Muscle layer of colon (tissue), 2 donors: Measurements from ENCODE around the gene SLC12A6.

Experiments used
- H3K27ac ChIP-seq: one replicate; pipeline ENCODE4 v1.7.0; 2013; ENCODE audit warnings: low read depth, mild to moderate bottlenecking, low read length, moderate library complexity
- H3K27me3 ChIP-seq, 2 donors: one replicate each; pipeline ENCODE4 v1.7.0; 2013; ENCODE audit warnings: low read length in 2 of 2, mild to moderate bottlenecking in 2 of 2; ENCODE audit not compliant: insufficient read depth in 2 of 2, control insufficient read depth in 1 of 2
- H3K36me3 ChIP-seq: one replicate; pipeline ENCODE4 v1.7.0; 2013; ENCODE audit warnings: mild to moderate bottlenecking, low read length; ENCODE audit not compliant: insufficient read depth
- H3K4me1 ChIP-seq: one replicate; pipeline ENCODE4 v1.7.0; 2013; ENCODE audit warnings: mild to moderate bottlenecking, low read length; ENCODE audit not compliant: insufficient read depth
- H3K4me3 ChIP-seq, 2 donors: one replicate each; pipeline ENCODE4 v1.7.0; 2013; ENCODE audit warnings: low read length in 2 of 2, low read depth in 1 of 2, mild to moderate bottlenecking in 1 of 2, moderate library complexity in 1 of 2
- H3K9ac ChIP-seq: one replicate; pipeline ENCODE4 v1.7.0; 2013; ENCODE audit warnings: low read length
- H3K9me3 ChIP-seq: one replicate; pipeline ENCODE4 v1.7.0; 2013; ENCODE audit warnings: mild to moderate bottlenecking, low read length
- donor health status: abdominal sarcoma.
- donor health status: Adenocarcinoma of cecum.

The SLC12A6 gene

GRCh38 chr15:34282384-34282783, 55.2 kb downstream of the SLC12A6 start:
- Histone ChIP-seq H3K36me3 (no peaks in the 10 kb centered on the region), H3K27ac (no peak overlapping the region), H3K9ac (no peak overlapping the region), H3K4me3 (no peak overlapping the region), H3K27me3 (no peaks in the 10 kb centered on the region), H3K9me3 (no peaks in the 10 kb centered on the region), H3K4me1 (no peaks in the 10 kb centered on the region)

DNA sequence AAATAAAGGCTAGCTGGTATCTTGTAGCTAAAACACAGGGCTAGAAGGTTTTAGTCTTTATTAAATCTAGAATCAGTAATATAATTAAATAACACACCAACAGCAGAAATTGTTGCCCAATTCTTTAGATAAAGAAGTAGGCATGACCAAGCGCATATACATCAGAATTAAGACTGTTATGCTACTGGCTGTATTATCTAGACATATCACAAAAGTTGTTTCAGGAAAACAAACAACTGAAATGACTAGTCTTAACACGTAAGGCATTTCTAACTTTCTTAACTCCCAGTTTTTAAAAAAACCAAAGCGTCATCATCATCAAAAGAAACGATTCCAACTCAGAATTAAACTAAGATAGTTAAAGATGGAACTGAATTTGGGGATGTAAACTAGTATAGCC, 57.4 kb downstream of the SLC12A6 start:
- Histone ChIP-seq H3K27me3 (no peaks in the 10 kb centered on the region), H3K9ac (no peak overlapping the region), H3K9me3 (no peaks in the 10 kb centered on the region), H3K36me3 (no peaks in the 10 kb centered on the region), H3K4me3 (no peak overlapping the region), H3K27ac (no peak overlapping the region), H3K4me1 (no peaks in the 10 kb centered on the region)

- H3K9me3 ChIP-seq, result no peaks in the 10 kb centered on the region
- H3K4me1 ChIP-seq, result no peaks in the 10 kb centered on the region
- no peak overlapping the region for H3K4me3 ChIP-seq
- no peak overlapping the region for H3K27ac ChIP-seq
- H3K36me3 ChIP-seq, result no peaks in the 10 kb centered on the region
- H3K9ac ChIP-seq, result no peak overlapping the region
- no peaks in the 10 kb centered on the region for H3K27me3 ChIP-seq
These were observed 58.2 kb downstream of the SLC12A6 start for GRCh38 chr15:34279368-34279767.

- Histone ChIP-seq H3K27me3 (no peaks in the 10 kb centered on the region), H3K9me3 (no peaks in the 10 kb centered on the region), H3K9ac (no peak overlapping the region), H3K36me3 (no peaks in the 10 kb centered on the region), H3K27ac (no peak overlapping the region), H3K4me3 (no peak overlapping the region), H3K4me1 (no peaks in the 10 kb centered on the region)
These were observed 61.9 kb downstream of the SLC12A6 start for GRCh38 chr15:34275721-34276120.

GRCh38 chr15:34275154-34275553, 62.4 kb downstream of the SLC12A6 start:
- H3K27ac ChIP-seq, result no peak overlapping the region
- no peak overlapping the region for H3K9ac ChIP-seq

DNA sequence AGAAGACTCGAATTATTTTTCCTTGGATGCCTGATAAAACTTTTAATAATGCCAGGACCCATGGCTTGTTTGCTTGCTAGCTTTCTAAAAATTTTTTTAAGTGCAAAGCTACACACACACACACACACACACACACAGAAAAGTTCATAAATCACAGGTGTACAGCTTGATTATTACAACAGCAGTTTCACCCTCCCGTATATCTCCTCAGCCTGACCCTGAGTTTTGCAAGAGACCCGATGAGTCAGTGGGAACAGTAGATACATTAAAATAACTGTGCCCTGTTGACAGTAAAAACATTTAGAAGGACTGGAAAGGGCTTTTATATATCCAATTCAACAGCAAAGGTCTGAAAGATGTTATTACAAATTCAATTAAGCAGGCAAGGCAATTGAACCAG, 66.1 kb downstream of the SLC12A6 start:
- Histone ChIP-seq H3K9ac (no peak overlapping the region), H3K4me3 (no peak overlapping the region), H3K27ac (no peak overlapping the region), H3K9me3 (no peaks in the 10 kb centered on the region), H3K4me1 (no peaks in the 10 kb centered on the region), H3K36me3 (no peaks in the 10 kb centered on the region), H3K27me3 (no peaks in the 10 kb centered on the region)

More at GRCh38 chr15:34275154-34275553, 62.4 kb downstream of the SLC12A6 start:
- Histone ChIP-seq H3K36me3 (no peaks in the 10 kb centered on the region), H3K27me3 (no peaks in the 10 kb centered on the region), H3K9me3 (no peaks in the 10 kb centered on the region), H3K4me1 (no peaks in the 10 kb centered on the region), H3K4me3 (no peak overlapping the region)

GRCh38 chr15:34266751-34267150, 70.8 kb downstream of the SLC12A6 start:
- H3K9ac ChIP-seq, result no peak overlapping the region
- H3K27me3 ChIP-seq, result no peaks in the 10 kb centered on the region
- H3K4me3 ChIP-seq, result no peak overlapping the region
- no peaks in the 10 kb centered on the region for H3K9me3 ChIP-seq
- no peaks in the 10 kb centered on the region for H3K4me1 ChIP-seq
- H3K27ac ChIP-seq, result no peak overlapping the region
- H3K36me3 ChIP-seq, result no peaks in the 10 kb centered on the region

DNA sequence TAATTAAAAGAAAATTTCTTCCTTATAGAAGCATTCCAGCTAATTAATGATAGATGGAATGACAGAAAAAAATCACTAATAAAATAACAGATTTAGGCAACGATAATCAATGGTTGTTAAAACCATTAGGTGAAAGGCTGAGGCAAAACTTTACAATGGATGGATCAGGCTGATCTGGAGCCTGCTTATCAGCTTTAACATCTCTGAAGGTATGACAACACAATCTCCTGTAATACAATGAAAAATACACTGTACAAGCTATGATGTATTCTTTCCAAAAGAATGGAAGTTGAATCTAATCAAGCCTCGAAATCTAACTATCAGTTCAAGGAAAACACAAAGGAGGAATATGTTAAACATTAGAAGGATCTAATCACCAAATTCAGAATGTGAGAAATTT, 73.5 kb downstream of the SLC12A6 start:
- Histone ChIP-seq H3K4me1 (no peaks in the 10 kb centered on the region), H3K9me3 (no peaks in the 10 kb centered on the region), H3K36me3 (no peaks in the 10 kb centered on the region), H3K9ac (no peak overlapping the region), H3K4me3 (no peak overlapping the region), H3K27me3 (no peaks in the 10 kb centered on the region), H3K27ac (no peak overlapping the region)

DNA sequence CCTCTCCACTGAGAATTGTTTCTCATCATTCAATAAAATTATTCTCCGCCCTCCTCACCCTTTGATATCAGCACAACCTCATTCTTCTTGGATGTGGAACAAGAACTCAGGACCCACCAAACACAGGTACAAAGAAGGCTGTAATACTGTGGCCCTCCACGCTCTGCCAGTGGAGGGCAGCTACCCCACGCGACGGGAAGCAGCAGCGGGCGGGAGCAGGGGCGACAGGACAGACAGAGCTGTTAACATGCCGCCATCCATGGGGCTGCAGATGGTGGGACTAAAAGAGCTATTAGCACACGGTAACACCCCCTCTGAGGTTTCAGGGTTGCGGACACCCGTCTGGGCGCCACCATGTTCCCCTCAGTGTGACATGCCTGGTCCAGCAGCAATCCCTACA, 75.2 kb downstream of the SLC12A6 start:
- H3K27me3 ChIP-seq, result no peaks in the 10 kb centered on the region

GRCh38 chr15:34259566-34259965, 78.0 kb downstream of the SLC12A6 start:
- Histone ChIP-seq H3K9me3 (no peaks in the 10 kb centered on the region), H3K9ac (no peak overlapping the region), H3K27me3 (no peaks in the 10 kb centered on the region), H3K4me1 (no peaks in the 10 kb centered on the region), H3K4me3 (no peak overlapping the region), H3K36me3 (peaks cover 15% of the 10 kb centered on the region), H3K27ac (no peak overlapping the region)

More for the DNA sequence above, 75.2 kb downstream of the SLC12A6 start:
- Histone ChIP-seq H3K9me3 (no peaks in the 10 kb centered on the region), H3K36me3 (peaks cover under 1% of the 10 kb centered on the region), H3K4me3 (no peak overlapping the region), H3K27ac (no peak overlapping the region), H3K9ac (no peak overlapping the region), H3K4me1 (no peaks in the 10 kb centered on the region)

DNA sequence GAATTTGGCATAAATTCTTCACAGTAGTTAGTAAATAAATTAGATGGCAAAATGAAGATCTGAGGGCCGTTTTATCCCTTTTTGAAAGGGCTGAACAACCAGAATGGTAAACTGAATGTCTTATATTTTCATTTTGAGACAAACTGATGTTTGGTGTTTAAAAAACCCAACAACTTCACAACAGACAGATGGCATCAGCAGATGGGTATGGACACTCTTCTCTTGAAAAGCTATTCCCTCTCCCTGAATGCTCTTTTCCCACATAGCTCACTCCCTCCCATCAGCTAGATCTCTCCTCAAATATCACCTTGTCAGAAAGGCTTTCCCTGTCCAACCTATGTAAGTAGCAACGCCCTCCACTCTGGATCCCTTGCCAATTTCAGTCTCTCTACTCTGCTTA, 79.4 kb downstream of the SLC12A6 start:
- H3K4me1 ChIP-seq, result no peaks in the 10 kb centered on the region
- H3K9me3 ChIP-seq, result no peaks in the 10 kb centered on the region
- no peak overlapping the region for H3K27ac ChIP-seq
- no peak overlapping the region for H3K4me3 ChIP-seq
- no peak overlapping the region for H3K9ac ChIP-seq
- no peaks in the 10 kb centered on the region for H3K27me3 ChIP-seq
- peaks cover 26% of the 10 kb centered on the region for H3K36me3 ChIP-seq

DNA sequence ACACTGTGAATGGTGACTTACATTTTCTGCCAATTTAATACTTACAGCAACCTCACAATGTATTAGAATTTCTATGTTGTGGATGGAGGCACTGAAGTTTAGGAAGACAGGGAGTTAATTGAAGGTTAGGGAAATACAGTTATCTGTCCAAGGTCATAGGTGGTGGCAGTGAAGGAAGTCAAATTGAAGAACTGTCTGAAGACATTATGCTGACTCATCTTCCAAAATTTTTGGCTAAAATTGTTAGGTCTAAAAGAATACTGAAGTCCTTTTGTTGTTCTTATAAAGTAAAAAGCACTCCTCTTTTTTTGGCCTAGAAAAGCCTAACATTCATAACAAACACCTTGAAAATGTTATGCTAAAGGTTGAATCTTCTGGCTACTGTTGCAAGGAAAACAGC, 85.0 kb downstream of the SLC12A6 start:
- peaks cover 58% of the 10 kb centered on the region for H3K36me3 ChIP-seq
- no peak overlapping the region for H3K9ac ChIP-seq
- H3K9me3 ChIP-seq, result no peaks in the 10 kb centered on the region
- no peaks in the 10 kb centered on the region for H3K4me1 ChIP-seq
- no peaks in the 10 kb centered on the region for H3K27me3 ChIP-seq
- H3K4me3 ChIP-seq, result no peak overlapping the region
- no peak overlapping the region for H3K27ac ChIP-seq
